Neuron (in vitro differentiated cells): ENCODE results near the gene HNRNPCL4.
"Not testable (repeated sequence)": the region's sequence is repeated elsewhere in the genome, so short reads cannot be mapped to it uniquely, and the experiment has no call there.

Experiments
- H2AFZ ChIP-seq: one replicate; pipeline ENCODE4 v1.6.1; 2013; ENCODE audit warnings: low read depth, mild to moderate bottlenecking, inconsistent platforms, low read length, moderate library complexity
- H3K27me3 ChIP-seq: one replicate; pipeline ENCODE4 v1.6.1; 2013; ENCODE audit warnings: low read length; ENCODE audit not compliant: insufficient read depth
- H3K36me3 ChIP-seq: one replicate; pipeline ENCODE4 v1.6.1; 2013; ENCODE audit warnings: low read length; ENCODE audit not compliant: insufficient read depth
- H3K4me1 ChIP-seq: one replicate; pipeline ENCODE4 v1.6.1; 2013; ENCODE audit warnings: low read length; ENCODE audit not compliant: insufficient read depth
- H3K4me3 ChIP-seq: 2 replicates; pipeline ENCODE4 v1.5.1; 2013; ENCODE audit warnings: mild to moderate bottlenecking, low read length, moderate library complexity
- H3K9me3 ChIP-seq: one replicate; pipeline ENCODE4 v1.6.1; 2013; ENCODE audit warnings: low read length

Gene HNRNPCL4

GRCh38 chr1:13165531-13165930 is at the start of gene HNRNPCL4:
Gene HNRNPCL4 (minus strand): TSS chr1:13165631. CDS start chr1:13165467, 164 bp downstream.
- H2AFZ ChIP-seq, H3K9me3 ChIP-seq, H3K36me3 ChIP-seq: not testable (repeated sequence)

DNA sequence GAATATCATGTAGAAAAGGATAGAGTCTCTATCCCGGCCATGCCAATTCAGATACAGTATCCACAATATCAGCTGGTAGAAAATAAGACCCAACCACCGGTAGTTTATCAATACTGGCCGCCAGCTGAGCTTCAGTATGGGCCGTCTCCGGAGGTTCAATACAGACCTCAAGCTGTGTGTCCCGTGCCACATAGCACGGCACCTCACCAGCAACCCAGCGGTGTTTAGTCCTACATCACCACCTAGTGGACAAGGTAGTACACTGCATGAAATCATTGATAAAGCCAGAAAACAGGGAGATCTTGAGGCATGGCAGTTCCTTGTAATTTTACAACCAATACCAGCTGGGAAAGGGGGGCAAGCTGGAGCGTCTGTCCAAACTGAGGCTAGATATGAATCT is 43.3 kb upstream of the HNRNPCL4 start:
- not testable (repeated sequence) for H2AFZ ChIP-seq, H3K4me3 ChIP-seq, H3K36me3 ChIP-seq, H3K4me1 ChIP-seq, H3K27me3 ChIP-seq, H3K9me3 ChIP-seq

More at GRCh38 chr1:13165531-13165930, at the start of gene HNRNPCL4:
- not testable (repeated sequence) for H3K27me3 ChIP-seq, H3K4me1 ChIP-seq, H3K4me3 ChIP-seq

DNA sequence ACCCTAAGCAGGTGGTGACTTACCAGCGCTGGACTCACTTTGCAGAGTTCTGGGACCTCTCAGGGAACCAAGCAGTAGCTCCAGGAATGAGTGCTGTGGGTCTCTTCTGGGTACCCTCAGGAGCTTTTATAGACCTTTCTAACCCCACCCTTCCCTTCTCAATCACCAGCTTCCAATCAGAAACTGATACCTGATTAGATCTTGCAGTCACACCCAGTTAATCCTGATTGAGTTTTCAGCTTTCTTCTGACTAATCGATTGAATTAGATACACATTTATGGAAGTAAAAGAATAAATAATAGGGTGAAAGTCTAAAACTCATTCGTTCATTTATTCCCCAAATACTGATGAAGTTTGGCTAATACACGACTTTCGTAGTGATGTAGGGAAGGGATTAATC is 35.9 kb upstream of the HNRNPCL4 start, which contains the start of gene PRAMEF13:
TSS of gene PRAMEF13 (minus strand) at position 101 of the 400 bp plus-strand sequence. CDS start 1,820 bp downstream, outside the sequence.
- H3K4me1 ChIP-seq, H3K9me3 ChIP-seq: not testable (repeated sequence)

DNA sequence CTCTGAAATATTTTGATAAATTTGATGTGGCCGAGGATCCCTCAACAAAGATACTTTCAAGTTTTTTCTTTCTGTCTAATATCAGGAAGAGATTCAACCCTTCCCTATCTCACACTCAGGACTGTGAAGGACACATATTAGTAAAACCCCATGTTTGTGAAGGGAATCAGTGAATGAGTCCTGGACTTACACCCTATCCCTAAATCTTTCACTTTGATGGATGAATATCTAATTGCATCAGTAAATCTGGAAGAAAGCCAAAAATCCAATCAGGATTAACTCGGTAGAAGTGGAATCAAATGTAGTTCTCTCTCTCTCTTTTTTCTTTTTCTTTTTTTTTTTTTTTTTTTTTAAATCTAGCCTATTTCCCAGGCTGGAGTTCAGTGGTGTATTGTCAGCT is 6.1 kb upstream of the HNRNPCL4 start, which contains the start of gene PRAMEF9:
TSS of gene PRAMEF9 (plus strand) at position 301 of the 400 bp plus-strand sequence. CDS start 3,433 bp downstream, outside the sequence.
- not testable (repeated sequence) for H3K27me3 ChIP-seq, H3K9me3 ChIP-seq, H3K4me1 ChIP-seq, H3K4me3 ChIP-seq, H2AFZ ChIP-seq, H3K36me3 ChIP-seq

More for the DNA sequence above, 35.9 kb upstream of the HNRNPCL4 start, which contains the start of gene PRAMEF13:
- H3K36me3 ChIP-seq, H3K27me3 ChIP-seq, H3K4me3 ChIP-seq, H2AFZ ChIP-seq: not testable (repeated sequence)

- H3K36me3 ChIP-seq, H2AFZ ChIP-seq, H3K9me3 ChIP-seq, H3K27me3 ChIP-seq, H3K4me3 ChIP-seq, H3K4me1 ChIP-seq: not testable (repeated sequence)
These were observed 9.5 kb downstream of the HNRNPCL4 start, which contains the start of gene PRAMEF26 for GRCh38 chr1:13155909-13156308. Gene PRAMEF26 (minus strand): TSS chr1:13156009. CDS start chr1:13153095, 2,914 bp downstream.

- H2AFZ ChIP-seq, H3K27me3 ChIP-seq, H3K9me3 ChIP-seq, H3K4me3 ChIP-seq, H3K4me1 ChIP-seq, H3K36me3 ChIP-seq: not testable (repeated sequence)
These were observed 48.7 kb downstream of the HNRNPCL4 start, which contains the start of gene HNRNPCL2 for GRCh38 chr1:13116754-13117153. Gene HNRNPCL2 (minus strand): TSS chr1:13116854. CDS start chr1:13116400, 454 bp downstream.
